ENCODE results near the gene KRT32. TPM values are rescaled to one million over a fixed set of nuclear protein-coding genes. Genes with fewer than 3 reads are reported as not detected.

KRT32 gene
- total RNA-seq, 1 donor from 2014 or later, result not detected

- DNase-seq (ENCODE audit: low spot score) (no peak), ATAC-seq (no peak)
Measured at GRCh38 chr17:41494524-41494923, 27.3 kb upstream of the KRT32 start.

GRCh38 chr17:41492771-41493170 is 25.6 kb upstream of the KRT32 start:
- no peak for DNase-seq (ENCODE audit: low spot score)
- no peak for ATAC-seq

- peak; percentile 32 for ATAC-seq
- no peak for DNase-seq (ENCODE audit: low spot score)
Measured at GRCh38 chr17:41492351-41492750, 25.2 kb upstream of the KRT32 start.

GRCh38 chr17:41491476-41491875 is 24.3 kb upstream of the KRT32 start:
- ATAC-seq (no peak), DNase-seq (ENCODE audit: low spot score) (no peak)

GRCh38 chr17:41490000-41490990 is 23.1 kb upstream of the KRT32 start:
- ATAC-seq, result no peak

GRCh38 chr17:41489531-41489930 is 22.3 kb upstream of the KRT32 start, which contains the start of gene KRT36:
TSS of gene KRT36 (minus strand) at chr17:41489910. CDS start at chr17:41489864, 46 bp downstream.
- no peak for DNase-seq (ENCODE audit: low spot score)
- ATAC-seq, result no peak

More at GRCh38 chr17:41490000-41490990, 23.1 kb upstream of the KRT32 start:
- no peak for DNase-seq (ENCODE audit: low spot score)

GRCh38 chr17:41486809-41487530 is 19.8 kb upstream of the KRT32 start:
- DNase-seq (ENCODE audit: low spot score), result no peak
- peak; percentile 48 for ATAC-seq

GRCh38 chr17:41486316-41486715 is 19.1 kb upstream of the KRT32 start:
- ATAC-seq (no peak), DNase-seq (ENCODE audit: low spot score) (no peak)

- ATAC-seq, result no peak
- DNase-seq (ENCODE audit: low spot score), result no peak
Measured at GRCh38 chr17:41484920-41485904, 18.0 kb upstream of the KRT32 start.

- no peak for DNase-seq (ENCODE audit: low spot score)
- ATAC-seq, result no peak
Measured at GRCh38 chr17:41483991-41484826, 17.0 kb upstream of the KRT32 start.

- no peak for ATAC-seq
- DNase-seq (ENCODE audit: low spot score), result no peak
Measured at GRCh38 chr17:41483531-41483930, 16.3 kb upstream of the KRT32 start.

GRCh38 chr17:41481036-41481435 is 13.8 kb upstream of the KRT32 start, which contains the start of gene KRT35:
TSS of gene KRT35 (minus strand) at chr17:41481151. CDS start at chr17:41481097, 54 bp downstream.
- no peak for DNase-seq (ENCODE audit: low spot score)
- ATAC-seq, result no peak

GRCh38 chr17:41480581-41480980 is 13.4 kb upstream of the KRT32 start:
- ATAC-seq, result no peak
- no peak for DNase-seq (ENCODE audit: low spot score)

- no peak for DNase-seq (ENCODE audit: low spot score)
- ATAC-seq, result no peak
Measured at GRCh38 chr17:41480136-41480535, 12.9 kb upstream of the KRT32 start.

- DNase-seq (ENCODE audit: low spot score), result no peak
- ATAC-seq, result no peak
Measured at GRCh38 chr17:41478237-41478636, 11.1 kb upstream of the KRT32 start.

- DNase-seq (ENCODE audit: low spot score) (no peak), ATAC-seq (no peak)
Measured at GRCh38 chr17:41476866-41477815, 10.0 kb upstream of the KRT32 start.

GRCh38 chr17:41475421-41475820 is 8.2 kb upstream of the KRT32 start:
- no peak for ATAC-seq

GRCh38 chr17:41474863-41475262 is 7.7 kb upstream of the KRT32 start:
- ATAC-seq (no peak), DNase-seq (ENCODE audit: low spot score) (no peak)

More at GRCh38 chr17:41475421-41475820, 8.2 kb upstream of the KRT32 start:
- DNase-seq (ENCODE audit: low spot score), result no peak
